ENCODE results near the gene PSMA6. TPM values are rescaled to one million over a fixed set of nuclear protein-coding genes. Genes with fewer than 3 reads are reported as not detected.

PSMA6 gene
- total and polyA plus RNA-seq, 2 of the 13 experiments (the other 11 are each of a cell fraction or from before 2014, with no cell fraction given): 525 to 1,109 TPM

- TF ChIP-seq ZNF782 (CRISPR knock-in tag; IDR thresholded peaks at IDR 0.05; ENCODE audit: borderline replicate concordance): 0 out of 2 replicates have a peak, but pooled peaks have one; percentile 60
- no peak; the same call in 1 of the 2 replicates for TF ChIP-seq ZNF83 (CRISPR knock-in tag; IDR thresholded peaks at IDR 0.05; ENCODE audit: borderline replicate concordance)
- peak; percentile 76; the same call in 1 of the 2 replicates for TF ChIP-seq HMGXB3 (CRISPR knock-in tag; IDR thresholded peaks at IDR 0.05; ENCODE audit: borderline replicate concordance)
- peak; percentile 87 for TF ChIP-seq ZNF768 (CRISPR knock-in tag; IDR thresholded peaks at IDR 0.05)
- TF ChIP-seq ZBTB42 (CRISPR knock-in tag; IDR thresholded peaks at IDR 0.05): peak; percentile 13; the same call in 1 of the 2 replicates
Measured at GRCh38 chr14:35337269-35338255, 45.4 kb downstream of the PSMA6 start (continued).
